Loucy (cell line): Measurements from ENCODE around the gene LONP1.

ENCODE experiments used
- H2AFZ ChIP-seq: fragments of 200-600 bp; sonication (generic); 2 replicates; pipeline ENCODE4 v1.6.0; 2016; ENCODE audit warnings: antibody characterized with exemption, mild to moderate bottlenecking, low read length, moderate library complexity
- H3F3A ChIP-seq: fragments of 200-600 bp; 2 replicates; pipeline ENCODE4 v1.6.0; 2016; ENCODE audit warnings: antibody characterized with exemption, low read depth, mild to moderate bottlenecking
- H3K27me3 ChIP-seq: fragments of 200-600 bp; sonication (generic); 2 replicates; pipeline ENCODE4 v1.6.1; 2014; ENCODE audit warnings: low read length, mild to moderate bottlenecking; ENCODE audit not compliant: insufficient read depth, poor library complexity, severe bottlenecking
- H3K36me3 ChIP-seq: fragments of 200-600 bp; sonication (generic); 2 replicates; pipeline ENCODE4 v1.6.1; 2016; ENCODE audit warnings: low read length; ENCODE audit not compliant: insufficient read depth
- H3K4me1 ChIP-seq: fragments of 200-600 bp; sonication (generic); 2 replicates; pipeline ENCODE4 v1.5.1; 2014; ENCODE audit warnings: low read length, mild to moderate bottlenecking; ENCODE audit not compliant: insufficient read depth, poor library complexity, severe bottlenecking
- H3K4me2 ChIP-seq: fragments of 200-600 bp; sonication (generic); 2 replicates; pipeline ENCODE4 v1.6.0; 2014; ENCODE audit warnings: antibody characterized with exemption, low read length, low read depth, mild to moderate bottlenecking; ENCODE audit not compliant: poor library complexity, severe bottlenecking
- H3K4me3 ChIP-seq: fragments of 200-600 bp; sonication (generic); 2 replicates; pipeline ENCODE4 v1.5.1; 2014; ENCODE audit warnings: low read length, mild to moderate bottlenecking, mixed read lengths; ENCODE audit not compliant: poor library complexity, severe bottlenecking
- H3K79me2 ChIP-seq: fragments of 200-600 bp; sonication (generic); 2 replicates; pipeline ENCODE4 v1.6.1; 2014; ENCODE audit warnings: low read length; ENCODE audit not compliant: insufficient read depth
- H3K9ac ChIP-seq: fragments of 200-600 bp; sonication (generic); 2 replicates; pipeline ENCODE4 v1.6.0; 2014; ENCODE audit warnings: mild to moderate bottlenecking, low read depth, low read length, moderate library complexity; ENCODE audit not compliant: poor library complexity, severe bottlenecking
- H3K9me2 ChIP-seq: fragments of 200-600 bp; sonication (generic); replicated peaks from 2 replicates; pipeline ENCODE4 v1.6.1; 2016; ENCODE audit warnings: low read depth, low read length, mixed read lengths
- H3K9me3 ChIP-seq: fragments of 200-600 bp; sonication (generic); 2 replicates; pipeline ENCODE4 v1.6.1; 2014; ENCODE audit warnings: mild to moderate bottlenecking, antibody characterized with exemption, low read length, low read depth; ENCODE audit not compliant: insufficient read depth
- H4K20me1 ChIP-seq: fragments of 200-600 bp; sonication (generic); 2 replicates; pipeline ENCODE4 v1.6.0; 2014; ENCODE audit warnings: antibody characterized with exemption, low read length, mild to moderate bottlenecking; ENCODE audit not compliant: insufficient read depth, poor library complexity, severe bottlenecking
- CTCF ChIP-seq: fragments of 200-600 bp; sonication (generic); conservative IDR thresholded peaks from 2 replicates; pipeline ENCODE4 v1.5.1; 2014; ENCODE audit warnings: mild to moderate bottlenecking, antibody characterized with exemption, low read length
- EZH2phosphoT487 ChIP-seq: fragments of 200-600 bp; IDR thresholded peaks from 2 replicates; pipeline ENCODE4 v1.6.1; 2018; ENCODE audit warnings: antibody characterized with exemption, mild to moderate bottlenecking, moderate library complexity, borderline replicate concordance

Gene LONP1

GRCh38 chr19:5669212-5669611, 50.7 kb downstream of the LONP1 start:
- no peaks in the 10 kb centered on the region for H3K27me3 ChIP-seq
- H3K9ac ChIP-seq: no peak overlapping the region
- H2AFZ ChIP-seq: no peak overlapping the region
- no peaks in the 10 kb centered on the region for H3K4me1 ChIP-seq
- H3K9me2 ChIP-seq: no peaks in the 10 kb centered on the region
- H3K79me2 ChIP-seq: no peaks in the 10 kb centered on the region
- no peaks in the 10 kb centered on the region for H4K20me1 ChIP-seq
- TF ChIP-seq EZH2phosphoT487: no peak
- TF ChIP-seq CTCF: no peak
- H3K4me2 ChIP-seq: no peak overlapping the region
- no peaks in the 10 kb centered on the region for H3K9me3 ChIP-seq
- peaks cover 55% of the 10 kb centered on the region for H3K36me3 ChIP-seq
- H3F3A ChIP-seq: no peaks in the 10 kb centered on the region
- no peak overlapping the region for H3K4me3 ChIP-seq

- Histone ChIP-seq H3K27me3 (no peaks in the 10 kb centered on the region), H3K9me2 (no peaks in the 10 kb centered on the region), H3K79me2 (no peaks in the 10 kb centered on the region), H3K4me1 (no peaks in the 10 kb centered on the region), H2AFZ (no peak overlapping the region), H3K9ac (no peak overlapping the region), H4K20me1 (no peaks in the 10 kb centered on the region), H3K4me2 (no peak overlapping the region), H3K9me3 (no peaks in the 10 kb centered on the region), H3K4me3 (no peak overlapping the region), H3F3A (no peaks in the 10 kb centered on the region), H3K36me3 (peaks cover 68% of the 10 kb centered on the region)
- TF ChIP-seq CTCF (no peak), EZH2phosphoT487 (no peak)
These were observed 52.1 kb downstream of the LONP1 start for GRCh38 chr19:5667751-5668271.

- TF ChIP-seq EZH2phosphoT487 (no peak), CTCF (no peak)
- no peaks in the 10 kb centered on the region for H4K20me1 ChIP-seq
- no peaks in the 10 kb centered on the region for H3K4me1 ChIP-seq
- H2AFZ ChIP-seq: no peak overlapping the region
- H3K9ac ChIP-seq: no peak overlapping the region
- no peak overlapping the region for H3K4me3 ChIP-seq
- no peak overlapping the region for H3K4me2 ChIP-seq
- H3K79me2 ChIP-seq: no peaks in the 10 kb centered on the region
- no peaks in the 10 kb centered on the region for H3K9me3 ChIP-seq
- no peaks in the 10 kb centered on the region for H3K27me3 ChIP-seq
- no peaks in the 10 kb centered on the region for H3K9me2 ChIP-seq
- H3F3A ChIP-seq: no peaks in the 10 kb centered on the region
- H3K36me3 ChIP-seq: peaks cover 72% of the 10 kb centered on the region
These were observed 52.9 kb downstream of the LONP1 start for GRCh38 chr19:5666921-5667610.
